GM18505 (cell line): ENCODE measurements around the gene CCDC187.

Experiments used
- ATAC-seq: cut with Tn5 transposase; IDR thresholded peaks from one replicate; pipeline ENCODE4 v1.9.1; 2021; ENCODE audit not compliant: unreplicated experiment
- POLR2A ChIP-seq: IDR thresholded peaks from 4 replicates; pipeline ENCODE4 v1.6.1; 2011; ENCODE audit warnings: borderline replicate concordance; ENCODE audit not compliant: insufficient read depth, insufficient read length; ENCODE audit errors: extremely low read depth

The CCDC187 gene

GRCh38 chr9:136308006-136308701 is 4.3 kb upstream of the CCDC187 start:
- no peak for TF ChIP-seq POLR2A
- ATAC-seq = no peak

- TF ChIP-seq POLR2A = no peak
- ATAC-seq = no peak
Observed at GRCh38 chr9:136307215-136307750, 3.4 kb upstream of the CCDC187 start.

GRCh38 chr9:136306211-136307208 is 2.6 kb upstream of the CCDC187 start:
- no peak for ATAC-seq
- no peak for TF ChIP-seq POLR2A

- ATAC-seq = no peak
- no peak for TF ChIP-seq POLR2A
Observed at GRCh38 chr9:136305804-136306203, 1.9 kb upstream of the CCDC187 start.

- TF ChIP-seq POLR2A = no peak
- ATAC-seq = no peak
Observed at GRCh38 chr9:136304981-136305380, 1.1 kb upstream of the CCDC187 start.

GRCh38 chr9:136304456-136304855 is 562 bp upstream of the CCDC187 start:
- no peak for ATAC-seq
- TF ChIP-seq POLR2A = no peak

- no peak for ATAC-seq
- TF ChIP-seq POLR2A = no peak
Observed at GRCh38 chr9:136303066-136303824, 649 bp downstream of the CCDC187 start.

- ATAC-seq = no peak
Observed at GRCh38 chr9:136302527-136302926, 1.4 kb downstream of the CCDC187 start.

GRCh38 chr9:136300866-136301265 is 3.0 kb downstream of the CCDC187 start:
- TF ChIP-seq POLR2A = no peak
- no peak for ATAC-seq

More at GRCh38 chr9:136302527-136302926, 1.4 kb downstream of the CCDC187 start:
- no peak for TF ChIP-seq POLR2A

GRCh38 chr9:136300016-136300545 is 3.8 kb downstream of the CCDC187 start:
- no peak for ATAC-seq
- no peak for TF ChIP-seq POLR2A

GRCh38 chr9:136299541-136299940 is 4.4 kb downstream of the CCDC187 start:
- TF ChIP-seq POLR2A = no peak
- no peak for ATAC-seq

GRCh38 chr9:136299116-136299515 is 4.8 kb downstream of the CCDC187 start:
- no peak for TF ChIP-seq POLR2A
- ATAC-seq = no peak
